ENCODE data around the gene MYO7A. TPM values are rescaled to one million over a fixed set of nuclear protein-coding genes. Genes with fewer than 3 reads are reported as not detected.

Gene MYO7A
- total RNA-seq, 4 donors from 2014 or later, result 0.15 to 4.0 (median 1.2) TPM

GRCh38 chr11:77149716-77150392 is 21.8 kb downstream of the MYO7A start:
- intact Hi-C loops (cut with DNase I), result no loop called here
- Histone ChIP-seq H3K4me1 (peaks cover 0 to 27% (median 7%) of the 10 kb centered on the region in 3 donors), H3K27me3 (peaks cover 0 to 24% (median 0%) of the 10 kb centered on the region in 4 donors), H3K36me3 (no peaks in the 10 kb centered on the region), H3K9me3 (no peaks in the 10 kb centered on the region), H3K4me3 (no peak overlapping the region), H3K27ac (no peak overlapping the region)
- DNase-seq, result no peak
- TF ChIP-seq POLR2A (IDR thresholded peaks at IDR 0.05), result no peak
- TF ChIP-seq, protein P1, sequence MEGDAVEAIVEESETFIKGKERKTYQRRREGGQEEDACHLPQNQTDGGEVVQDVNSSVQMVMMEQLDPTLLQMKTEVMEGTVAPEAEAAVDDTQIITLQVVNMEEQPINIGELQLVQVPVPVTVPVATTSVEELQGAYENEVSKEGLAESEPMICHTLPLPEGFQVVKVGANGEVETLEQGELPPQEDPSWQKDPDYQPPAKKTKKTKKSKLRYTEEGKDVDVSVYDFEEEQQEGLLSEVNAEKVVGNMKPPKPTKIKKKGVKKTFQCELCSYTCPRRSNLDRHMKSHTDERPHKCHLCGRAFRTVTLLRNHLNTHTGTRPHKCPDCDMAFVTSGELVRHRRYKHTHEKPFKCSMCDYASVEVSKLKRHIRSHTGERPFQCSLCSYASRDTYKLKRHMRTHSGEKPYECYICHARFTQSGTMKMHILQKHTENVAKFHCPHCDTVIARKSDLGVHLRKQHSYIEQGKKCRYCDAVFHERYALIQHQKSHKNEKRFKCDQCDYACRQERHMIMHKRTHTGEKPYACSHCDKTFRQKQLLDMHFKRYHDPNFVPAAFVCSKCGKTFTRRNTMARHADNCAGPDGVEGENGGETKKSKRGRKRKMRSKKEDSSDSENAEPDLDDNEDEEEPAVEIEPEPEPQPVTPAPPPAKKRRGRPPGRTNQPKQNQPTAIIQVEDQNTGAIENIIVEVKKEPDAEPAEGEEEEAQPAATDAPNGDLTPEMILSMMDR (IDR thresholded peaks at IDR 0.05), result no peak
- 85 to 100% methylated on average over 1 to 3 of the region's 12 CpGs for WGBS, 2 donors

- intact Hi-C loops (cut with DNase I), result no loop called here
- WGBS, 2 donors, result 100% methylated on average over 2 of the region's 10 CpGs; no CpG with 5 or more reads in 1 of the 2 donors
- peaks cover 0 to 24% (median 0%) of the 10 kb centered on the region in 4 donors for H3K27me3 ChIP-seq
Measured at GRCh38 chr11:77150836-77151235, 22.8 kb downstream of the MYO7A start.

DNA sequence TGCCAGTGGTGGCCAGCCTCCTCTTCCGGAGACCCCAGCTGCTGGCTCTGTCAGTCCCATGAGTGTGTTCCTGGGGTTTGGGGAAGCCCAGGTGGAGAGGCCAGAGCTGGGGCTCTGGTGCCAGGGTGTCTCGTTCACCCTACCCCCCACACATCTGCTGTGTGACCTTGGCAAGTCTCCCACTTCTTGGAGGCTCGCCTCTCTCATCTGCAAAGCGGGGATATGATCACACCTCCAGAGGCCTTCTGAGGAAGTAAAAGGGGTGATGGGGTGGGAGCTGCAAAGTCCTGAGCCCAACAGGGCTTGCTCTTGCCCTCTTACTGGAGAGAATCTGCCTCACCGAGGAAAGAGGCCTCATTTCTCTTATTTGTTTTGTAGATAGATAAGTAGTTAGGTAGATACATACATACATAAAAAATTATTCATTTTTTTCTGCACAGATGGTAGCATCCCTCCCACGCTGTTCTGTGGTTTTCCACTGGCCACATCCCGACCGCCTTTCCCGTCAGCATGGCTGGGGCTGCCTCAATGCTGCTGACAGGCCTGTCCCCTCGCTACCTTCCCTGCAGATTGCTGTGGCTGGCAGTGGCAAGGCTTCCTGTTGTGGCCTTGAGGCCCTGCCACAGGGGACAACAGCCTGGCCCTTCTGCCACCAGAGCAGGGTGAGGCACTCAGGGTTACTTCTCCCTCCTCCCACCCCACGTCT is 23.9 kb downstream of the MYO7A start:
- WGBS, 2 donors, result 55 to 68% methylated on average over 4 to 7 of the region's 11 CpGs
- no peak for TF ChIP-seq POLR2A (IDR thresholded peaks at IDR 0.05)
- TF ChIP-seq, protein P1 (IDR thresholded peaks at IDR 0.05), result no peak
- intact Hi-C loops (cut with DNase I), result no loop called here

More at GRCh38 chr11:77150836-77151235, 22.8 kb downstream of the MYO7A start:
- no peak overlapping the region for H3K4me3 ChIP-seq
- H3K27ac ChIP-seq, result no peak overlapping the region
- no peaks in the 10 kb centered on the region for H3K36me3 ChIP-seq
- no peak for DNase-seq
- TF ChIP-seq, protein P1 (IDR thresholded peaks at IDR 0.05), result no peak
- TF ChIP-seq POLR2A (IDR thresholded peaks at IDR 0.05), result no peak
- H3K9me3 ChIP-seq, result no peaks in the 10 kb centered on the region
- H3K4me1 ChIP-seq, result peaks cover 0 to 27% (median 7%) of the 10 kb centered on the region in 3 donors

DNA sequence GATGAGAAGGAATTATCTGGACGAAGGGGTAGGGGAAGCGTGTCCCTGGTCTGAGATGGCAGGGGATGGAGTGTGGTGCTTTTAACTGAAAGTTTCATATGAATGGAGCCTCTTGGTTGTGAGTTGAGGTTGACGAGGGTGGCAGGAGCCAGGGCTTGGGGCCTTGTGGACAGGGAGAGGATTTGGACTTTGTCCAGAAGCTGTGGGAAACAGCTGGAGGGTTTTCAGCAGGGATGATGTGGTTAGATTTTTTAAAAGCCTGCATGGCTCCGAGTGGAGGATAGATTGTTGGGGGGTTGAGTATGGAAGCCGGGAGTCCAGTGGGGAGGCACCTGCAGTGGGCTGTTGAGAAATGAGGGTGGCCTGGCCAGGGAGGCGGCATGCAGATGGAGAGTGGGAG is 24.8 kb downstream of the MYO7A start:
- Histone ChIP-seq H3K9me3 (no peaks in the 10 kb centered on the region), H3K27me3 (peaks cover 0 to 6% (median 0%) of the 10 kb centered on the region in 4 donors), H3K36me3 (no peaks in the 10 kb centered on the region), H3K4me1 (peaks cover 0 to 21% (median 1%) of the 10 kb centered on the region in 3 donors), H3K27ac (no peak overlapping the region), H3K4me3 (no peak overlapping the region)
- TF ChIP-seq, protein P1 (IDR thresholded peaks at IDR 0.05), result no peak
- no peak for TF ChIP-seq POLR2A (IDR thresholded peaks at IDR 0.05)
- WGBS, 2 donors, result 76% methylated on average over 6 of the region's 6 CpGs
- intact Hi-C loops (cut with DNase I), result no loop called here
- DNase-seq, result no peak

More for the DNA sequence above, 23.9 kb downstream of the MYO7A start:
- H3K36me3 ChIP-seq, result no peaks in the 10 kb centered on the region
- H3K4me1 ChIP-seq, result peaks cover 0 to 27% (median 7%) of the 10 kb centered on the region in 3 donors
- H3K27me3 ChIP-seq, result peaks cover 0 to 14% (median 0%) of the 10 kb centered on the region in 4 donors
- no peak overlapping the region for H3K4me3 ChIP-seq
- DNase-seq, result no peak
- no peak overlapping the region for H3K27ac ChIP-seq
- H3K9me3 ChIP-seq, result no peaks in the 10 kb centered on the region
